Mesenchymal stem cell (in vitro differentiated cells and primary cell): ENCODE results near the gene UBP1.
"Not testable (repeated sequence)": the region's sequence is repeated elsewhere in the genome, so short reads cannot be mapped to it uniquely, and the experiment has no call there.

ENCODE experiments used
- DNase-seq: peaks from one replicate; pipeline ENCODE4 v3.0.0-alpha.2; 2013
- H2AFZ ChIP-seq: one replicate; pipeline ENCODE4 v1.6.1; 2013; ENCODE audit warnings: low read depth, mild to moderate bottlenecking, control low read depth, inconsistent platforms, low read length, moderate library complexity
- H2AK5ac ChIP-seq: 2 replicates; pipeline ENCODE4 v1.6.1; 2013; ENCODE audit warnings: low read length, moderate library complexity, mild to moderate bottlenecking, inconsistent platforms; ENCODE audit not compliant: severe bottlenecking
- H2BK120ac ChIP-seq: one replicate; pipeline ENCODE4 v1.6.1; 2013; ENCODE audit warnings: low read depth, mild to moderate bottlenecking, inconsistent platforms, low read length, moderate library complexity
- H2BK12ac ChIP-seq, 2 experiments: one replicate each; pipeline ENCODE4 v1.6.1; 2013; ENCODE audit warnings: inconsistent platforms in 2 of 2, low read length in 2 of 2, mild to moderate bottlenecking in 2 of 2, moderate library complexity in 2 of 2, control low read depth in 1 of 2
- H2BK15ac ChIP-seq: one replicate; pipeline ENCODE4 v1.6.1; 2013; ENCODE audit warnings: mild to moderate bottlenecking, low read depth, inconsistent platforms; ENCODE audit not compliant: poor library complexity, severe bottlenecking
- H2BK5ac ChIP-seq: 2 replicates; pipeline ENCODE4 v1.6.1; 2013; ENCODE audit warnings: low read depth, mild to moderate bottlenecking, low read length, control low read depth, inconsistent platforms; ENCODE audit not compliant: poor library complexity, severe bottlenecking
- H3K14ac ChIP-seq, 2 experiments: one replicate each; pipeline ENCODE4 v1.6.1; 2013; ENCODE audit warnings: inconsistent platforms in 2 of 2, low read length in 2 of 2, control low read depth in 1 of 2, mild to moderate bottlenecking in 1 of 2, moderate library complexity in 1 of 2
- H3K18ac ChIP-seq, 2 experiments: one replicate each; pipeline ENCODE4 v1.6.1; 2013; ENCODE audit warnings: inconsistent platforms in 2 of 2, low read length in 2 of 2, control low read depth in 1 of 2, low read depth in 1 of 2, mild to moderate bottlenecking in 1 of 2
- H3K23ac ChIP-seq, 2 experiments: one replicate each; pipeline ENCODE4 v1.6.1; 2013; ENCODE audit warnings: inconsistent platforms in 2 of 2, low read length in 2 of 2, mild to moderate bottlenecking in 2 of 2, moderate library complexity in 2 of 2, control low read depth in 1 of 2
- H3K27ac ChIP-seq: 2 replicates; pipeline ENCODE4 v1.5.1; 2013; ENCODE audit warnings: mild to moderate bottlenecking, moderate library complexity, low read length, control low read depth, inconsistent platforms; ENCODE audit not compliant: poor library complexity, severe bottlenecking
- H3K27me3 ChIP-seq, 2 experiments: 2 replicates each; pipeline versions ENCODE4 v1.6.1 to v1.7.0; 2013; ENCODE audit warnings: low read length in 2 of 2, mild to moderate bottlenecking in 2 of 2, moderate library complexity in 2 of 2, control low read depth in 1 of 2, inconsistent platforms in 1 of 2; ENCODE audit not compliant: control insufficient read depth in 1 of 2, insufficient read depth in 1 of 2
- H3K36me3 ChIP-seq, 2 experiments: 2 replicates each; pipeline versions ENCODE4 v1.6.1 to v1.7.0; 2013; ENCODE audit warnings: low read length in 2 of 2, control low read depth in 1 of 2, inconsistent platforms in 1 of 2, low read depth in 1 of 2, mild to moderate bottlenecking in 1 of 2; ENCODE audit not compliant: insufficient read depth in 2 of 2, control insufficient read depth in 1 of 2
- H3K4ac ChIP-seq, 2 experiments: one replicate each; pipeline ENCODE4 v1.6.1; 2013; ENCODE audit warnings: inconsistent platforms in 2 of 2, low read length in 2 of 2, mild to moderate bottlenecking in 2 of 2, moderate library complexity in 2 of 2, control low read depth in 1 of 2, low read depth in 1 of 2
- H3K4me1 ChIP-seq: 2 replicates; pipeline ENCODE4 v1.6.1; 2013; ENCODE audit warnings: low read depth, low read length, control low read depth; ENCODE audit not compliant: control insufficient read depth, insufficient read depth
- H3K4me2 ChIP-seq: 2 replicates; pipeline ENCODE4 v1.6.1; 2013; ENCODE audit warnings: low read length, mild to moderate bottlenecking, inconsistent platforms; ENCODE audit not compliant: poor library complexity, severe bottlenecking
- H3K4me3 ChIP-seq, 2 experiments: 2 replicates each; pipeline versions ENCODE4 v1.5.1 to v1.7.0; 2013; ENCODE audit warnings: low read length in 2 of 2, mild to moderate bottlenecking in 2 of 2, control low read depth in 1 of 2, low read depth in 1 of 2; ENCODE audit not compliant: insufficient read depth in 1 of 2
- H3K79me1 ChIP-seq: replicated peaks from 2 replicates; pipeline ENCODE4 v1.6.1; 2013; ENCODE audit warnings: mild to moderate bottlenecking, control low read depth, low read length, inconsistent platforms; ENCODE audit not compliant: poor library complexity, severe bottlenecking
- H3K9ac ChIP-seq: 2 replicates; pipeline ENCODE4 v1.7.0; 2013; ENCODE audit warnings: mild to moderate bottlenecking, low read length, moderate library complexity
- H3K9me3 ChIP-seq: 2 replicates; pipeline ENCODE4 v1.7.0; 2013; ENCODE audit warnings: mild to moderate bottlenecking, low read length; ENCODE audit not compliant: control insufficient read depth
- H4K8ac ChIP-seq: one replicate; pipeline ENCODE4 v1.6.1; 2013; ENCODE audit warnings: inconsistent platforms, mild to moderate bottlenecking, low read length, moderate library complexity
- H4K91ac ChIP-seq: one replicate; pipeline ENCODE4 v1.6.1; 2013; ENCODE audit warnings: mild to moderate bottlenecking, low read length, inconsistent platforms
- WGBS: methylation state at CpG from one replicate; pipeline ENCODE4 v1.1.7; 2013; ENCODE audit warnings: mixed read lengths; 5-methylcytosine and 5-hydroxymethylcytosine counted together

UBP1 gene

DNA sequence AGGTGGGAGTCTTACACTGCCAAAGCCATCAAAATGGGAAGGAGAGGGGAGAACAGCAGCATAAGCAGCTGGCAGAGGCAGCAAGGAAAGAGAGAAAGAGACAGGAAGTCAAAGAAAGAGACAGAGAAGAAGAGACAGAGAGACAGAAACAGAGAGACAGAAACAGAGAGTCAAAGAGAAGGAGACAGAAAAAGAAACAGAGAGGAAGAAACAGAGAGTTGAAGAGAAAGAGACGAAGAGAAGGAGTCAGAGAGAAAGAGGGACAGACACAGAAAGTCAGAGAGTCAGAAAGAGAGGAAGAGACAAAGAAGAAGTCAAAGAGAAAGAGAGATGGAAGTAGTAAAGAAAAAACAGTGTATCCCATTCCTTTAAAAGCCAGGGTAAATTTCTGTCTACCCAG lies 11.8 kb upstream of the UBP1 start:
- not testable (repeated sequence) for H4K8ac ChIP-seq, H2AK5ac ChIP-seq, H2BK5ac ChIP-seq, H3K36me3 ChIP-seq, H3K4me1 ChIP-seq, H4K91ac ChIP-seq, H3K4ac ChIP-seq, H3K23ac ChIP-seq, H3K9ac ChIP-seq, DNase-seq, H3K79me1 ChIP-seq, H3K4me2 ChIP-seq, H3K14ac ChIP-seq, H3K9me3 ChIP-seq, H3K18ac ChIP-seq, H3K27ac ChIP-seq, H2BK12ac ChIP-seq, H3K4me3 ChIP-seq, H2BK120ac ChIP-seq, H3K27me3 ChIP-seq, H2AFZ ChIP-seq, H2BK15ac ChIP-seq
- 95% methylated on average over 1 of the region's 1 CpG for WGBS

DNA sequence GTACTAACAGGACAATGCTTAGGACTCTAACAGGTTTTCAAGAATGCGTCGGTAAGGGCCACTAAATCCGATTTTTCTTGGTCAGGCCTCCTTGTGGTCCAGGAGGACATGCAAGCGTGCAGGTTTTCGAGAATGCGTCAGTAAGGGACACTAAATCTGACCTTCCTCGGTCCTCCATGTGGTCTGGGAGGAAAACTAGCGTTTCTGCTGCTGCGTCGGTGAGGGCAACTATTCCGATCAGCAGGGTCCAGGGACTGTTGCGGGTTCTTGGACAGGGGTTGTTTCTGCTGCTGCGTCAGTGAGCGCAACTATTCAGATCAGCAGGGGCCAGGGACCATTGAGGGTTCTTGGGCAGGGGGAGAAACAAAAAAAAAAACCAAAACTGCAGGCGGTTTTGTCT lies 7.8 kb upstream of the UBP1 start:
- Histone ChIP-seq H3K4me3 (no peak overlapping the region), H2AFZ (peak overlapping the region; percentile 61), H4K8ac (no peak overlapping the region), H3K4ac (no peak overlapping the region), H3K79me1 (peaks cover 1% of the 10 kb centered on the region), H4K91ac (no peak overlapping the region), H3K27me3 (no peaks in the 10 kb centered on the region), H2BK5ac (no peak overlapping the region), H3K23ac (no peak overlapping the region), H3K4me1 (peaks cover 3% of the 10 kb centered on the region), H3K14ac (no peak overlapping the region), H2BK12ac (no peak overlapping the region), H3K9me3 (no peaks in the 10 kb centered on the region), H3K9ac (no peak overlapping the region), H2AK5ac (no peak overlapping the region), H3K27ac (no peak overlapping the region), H3K18ac (no peak overlapping the region), H3K36me3 (peaks cover 0 to 1% of the 10 kb centered on the region in 2 experiments), H2BK15ac (no peak overlapping the region), H2BK120ac (no peak overlapping the region), H3K4me2 (no peak overlapping the region)
- WGBS = 46% methylated on average over 15 of the region's 15 CpGs
- no peak for DNase-seq

DNA sequence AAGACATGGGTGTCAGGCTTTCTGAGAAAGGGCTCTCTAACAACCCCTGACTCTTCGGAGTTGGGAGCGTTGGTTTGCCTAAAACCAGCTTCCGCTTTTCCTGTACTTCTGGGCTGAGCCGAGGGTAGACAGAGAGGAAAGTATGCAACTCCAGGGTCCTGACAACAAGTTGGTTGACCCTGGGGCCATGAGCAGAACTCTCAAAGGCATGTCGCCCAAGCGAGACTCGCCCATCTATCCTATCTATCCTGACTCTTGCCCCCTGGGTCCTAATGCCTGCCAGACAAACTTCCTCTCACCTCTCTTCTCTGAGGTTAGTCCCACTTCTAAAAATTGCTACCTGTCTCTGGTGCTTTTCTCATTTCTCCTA lies 7.0 kb upstream of the UBP1 start:
- not testable (repeated sequence) for H2BK5ac ChIP-seq, H3K27ac ChIP-seq, H3K9me3 ChIP-seq, H3K23ac ChIP-seq, DNase-seq, H3K36me3 ChIP-seq, H2AFZ ChIP-seq, H3K14ac ChIP-seq, H2AK5ac ChIP-seq, H4K8ac ChIP-seq, H4K91ac ChIP-seq, H3K18ac ChIP-seq, H3K79me1 ChIP-seq, H3K9ac ChIP-seq, H3K27me3 ChIP-seq, H2BK120ac ChIP-seq, H2BK15ac ChIP-seq, H3K4ac ChIP-seq, H3K4me1 ChIP-seq, H2BK12ac ChIP-seq
- H3K4me2 ChIP-seq = peak overlapping the region; percentile 49
- peak overlapping the region in 1 of 2 experiments; percentile 29 for H3K4me3 ChIP-seq
- 38% methylated on average over 7 of the region's 7 CpGs for WGBS

DNA sequence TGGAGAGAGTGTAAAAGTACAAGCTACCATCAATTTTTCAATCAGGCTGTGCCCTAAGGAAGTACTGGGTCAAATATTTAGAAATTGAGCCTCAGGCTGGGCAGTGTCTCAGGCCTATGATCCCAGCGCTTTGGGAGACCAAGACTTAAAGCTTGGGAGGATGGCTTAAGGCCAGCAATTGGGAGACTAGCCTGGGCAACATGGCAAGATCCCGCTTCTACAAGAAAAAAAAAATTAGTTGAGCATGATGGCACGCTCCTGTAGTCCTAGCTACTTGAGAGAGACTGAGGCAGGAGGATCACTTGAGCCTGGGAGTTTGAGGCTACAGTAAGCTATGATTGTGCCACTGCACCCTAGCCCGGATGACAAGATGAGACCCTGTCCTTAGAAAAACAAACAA lies 2.0 kb upstream of the UBP1 start:
- H2AFZ ChIP-seq = no peak overlapping the region
- no peak overlapping the region for H3K4me2 ChIP-seq
- H3K23ac ChIP-seq = no peak overlapping the region
- no peak overlapping the region for H2AK5ac ChIP-seq
- H3K27ac ChIP-seq = no peak overlapping the region
- H2BK15ac ChIP-seq = no peak overlapping the region
- 97% methylated on average over 3 of the region's 4 CpGs for WGBS
- H3K4me3 ChIP-seq = no peak overlapping the region
- H4K8ac ChIP-seq = no peak overlapping the region
- no peak for DNase-seq
- no peak overlapping the region for H3K9ac ChIP-seq
- H3K4ac ChIP-seq = no peak overlapping the region
- H4K91ac ChIP-seq = no peak overlapping the region
- H3K27me3 ChIP-seq = no peaks in the 10 kb centered on the region
- no peak overlapping the region for H2BK12ac ChIP-seq
- peaks cover 1% of the 10 kb centered on the region for H3K79me1 ChIP-seq
- H3K14ac ChIP-seq = no peak overlapping the region
- no peaks in the 10 kb centered on the region for H3K9me3 ChIP-seq
- peaks cover 5% of the 10 kb centered on the region for H3K4me1 ChIP-seq
- no peak overlapping the region for H2BK5ac ChIP-seq
- H3K36me3 ChIP-seq = peaks cover 0 to 3% of the 10 kb centered on the region in 2 experiments
- no peak overlapping the region for H2BK120ac ChIP-seq
- no peak overlapping the region for H3K18ac ChIP-seq
